ENCODE measurements around the gene CCDC197. TPM values are rescaled to one million over a fixed set of nuclear protein-coding genes. Genes with fewer than 3 reads are reported as not detected.
A peak's percentile ranks its signal among the peaks of the same experiment; 100 is the strongest.

The CCDC197 gene
- total RNA-seq, 1 donor from 2014 or later, result not detected

DNA sequence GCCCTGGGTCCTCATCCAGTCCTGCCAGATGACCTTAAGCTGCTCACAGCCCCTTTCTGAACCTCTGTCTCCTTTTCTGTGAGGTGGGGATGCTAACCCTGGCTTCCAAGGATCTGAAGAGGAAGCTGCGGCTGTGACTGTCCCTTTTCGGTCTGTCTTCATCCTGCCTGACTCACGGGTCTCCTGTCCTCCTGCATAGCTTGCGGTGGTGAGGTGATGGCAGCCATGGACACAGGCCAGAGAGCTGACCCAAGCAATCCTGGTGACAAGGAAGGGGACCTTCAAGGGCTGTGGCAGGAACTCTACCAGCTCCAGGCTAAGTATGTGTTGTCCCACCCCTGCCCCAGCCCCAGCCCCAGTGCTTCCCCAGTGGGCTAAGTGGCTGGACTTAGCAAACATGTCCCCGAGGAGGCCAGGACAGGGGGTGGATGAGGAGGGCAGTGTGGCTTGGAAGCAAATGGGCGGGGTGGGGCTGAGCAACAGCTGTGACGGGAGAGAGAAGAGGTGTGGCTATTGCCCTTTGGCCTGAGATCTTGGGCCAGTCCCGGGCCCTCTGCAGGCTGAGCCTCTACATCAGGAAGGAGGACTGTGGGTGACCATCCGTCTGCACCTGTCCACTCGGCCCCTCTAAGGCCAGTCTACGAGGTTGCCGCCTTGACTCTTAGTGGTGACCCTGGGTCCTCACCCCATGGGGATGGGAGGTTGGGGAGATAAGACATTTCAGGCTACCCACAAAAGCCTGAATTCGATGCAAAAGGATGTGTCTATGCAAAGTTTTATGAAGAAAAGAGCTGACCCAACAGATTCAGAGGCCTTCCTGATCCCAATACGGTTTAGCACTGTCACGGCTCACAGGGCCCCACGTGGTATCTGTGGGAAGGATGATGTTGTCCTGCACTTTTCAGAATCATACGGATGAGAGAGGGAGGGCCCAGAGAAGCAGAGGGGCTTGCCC lies 1.1 kb downstream of the CCDC197 start:
- FAIRE-seq (no peak), DNase-seq (ENCODE audit: low spot score in 2 of 2) (no peak)

DNA sequence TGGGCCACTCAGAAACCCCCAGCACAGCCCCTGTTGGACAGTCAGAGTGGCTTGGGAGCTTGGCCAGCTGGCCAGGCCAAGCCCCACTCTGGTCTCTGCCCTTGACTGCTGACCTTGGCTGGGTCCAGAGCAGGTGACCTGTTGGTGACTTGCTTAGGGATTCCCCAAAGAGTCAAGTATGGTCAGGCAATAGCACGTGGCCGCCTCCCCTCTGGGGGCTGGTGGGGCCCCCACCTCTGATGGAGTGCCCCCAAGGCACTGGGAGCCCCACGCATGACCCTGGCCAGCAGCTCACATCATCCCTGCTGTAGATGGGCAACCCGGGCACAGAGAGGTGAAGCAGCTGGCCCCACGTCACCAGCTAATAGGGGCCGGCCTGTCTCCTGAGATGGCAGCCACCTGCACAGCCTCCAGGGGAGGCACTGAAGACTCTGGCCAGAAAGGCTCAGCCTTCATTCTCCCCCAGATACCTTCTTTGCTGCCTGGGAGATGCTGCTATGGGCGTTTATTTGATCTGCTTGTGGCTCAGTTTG lies 1.8 kb downstream of the CCDC197 start:
- FAIRE-seq (no peak), DNase-seq (ENCODE audit: low spot score in 2 of 2) (no peak)

DNA sequence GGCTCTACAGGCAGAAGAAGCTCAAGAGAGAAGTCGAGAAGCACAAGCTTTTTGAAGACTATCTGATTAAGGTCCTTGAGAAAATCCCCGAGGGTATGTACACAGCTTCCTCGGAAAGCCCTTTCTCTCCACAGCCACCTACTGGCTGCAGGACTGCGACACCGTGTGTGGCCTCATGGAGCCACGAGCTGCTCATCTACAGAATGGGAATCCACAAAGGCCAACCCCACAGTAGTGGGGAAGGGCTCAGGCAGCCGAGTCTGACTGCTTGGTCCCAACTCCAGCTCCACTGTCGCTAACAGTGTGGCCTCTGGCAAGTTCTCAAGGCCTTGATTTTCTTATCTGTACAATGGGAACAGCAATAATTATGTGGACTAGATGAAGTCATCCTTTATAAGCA lies 2.5 kb downstream of the CCDC197 start:
- no peak for FAIRE-seq
- DNase-seq (ENCODE audit: low spot score in 2 of 2), result no peak

DNA sequence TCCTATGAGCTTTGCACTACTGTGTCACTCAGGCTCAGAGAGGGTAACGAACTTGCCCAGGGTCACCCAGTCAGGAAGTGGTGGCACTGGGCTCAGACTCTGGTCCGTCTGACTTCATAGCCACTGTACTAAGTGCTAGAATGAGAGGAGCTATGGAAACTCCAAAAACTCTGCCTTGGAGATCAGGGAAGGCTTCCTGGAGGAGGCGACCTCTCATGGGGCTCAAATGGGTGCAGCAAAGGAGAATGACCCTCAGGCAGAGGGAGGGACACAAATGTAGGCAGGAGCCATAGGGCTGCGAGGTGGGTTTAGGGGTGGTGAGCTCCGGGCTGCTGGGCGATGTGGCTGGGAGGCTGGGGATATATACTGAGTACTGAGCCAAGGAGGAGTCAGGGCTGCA lies 3.2 kb downstream of the CCDC197 start:
- FAIRE-seq (no peak), DNase-seq (ENCODE audit: low spot score in 2 of 2) (no peak)

DNA sequence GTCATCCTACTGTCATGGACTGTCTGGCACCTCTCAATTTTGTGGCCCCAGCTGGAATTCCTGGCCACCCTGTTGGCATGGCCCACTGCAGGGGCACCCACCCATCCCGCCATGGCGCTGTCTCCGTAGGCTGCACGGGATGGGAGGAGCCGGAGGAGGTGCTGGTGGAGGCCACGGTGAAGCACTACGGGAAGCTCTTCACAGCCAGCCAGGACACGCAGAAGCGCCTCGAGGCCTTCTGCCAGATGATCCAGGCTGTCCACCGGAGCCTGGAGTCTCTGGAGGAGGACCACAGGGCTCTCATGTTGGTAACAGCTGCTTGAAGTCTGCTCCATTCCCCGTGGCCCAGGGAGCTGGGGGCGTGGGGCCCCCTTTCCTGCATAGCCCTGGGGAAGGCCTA lies 3.9 kb downstream of the CCDC197 start:
- no peak for FAIRE-seq

DNA sequence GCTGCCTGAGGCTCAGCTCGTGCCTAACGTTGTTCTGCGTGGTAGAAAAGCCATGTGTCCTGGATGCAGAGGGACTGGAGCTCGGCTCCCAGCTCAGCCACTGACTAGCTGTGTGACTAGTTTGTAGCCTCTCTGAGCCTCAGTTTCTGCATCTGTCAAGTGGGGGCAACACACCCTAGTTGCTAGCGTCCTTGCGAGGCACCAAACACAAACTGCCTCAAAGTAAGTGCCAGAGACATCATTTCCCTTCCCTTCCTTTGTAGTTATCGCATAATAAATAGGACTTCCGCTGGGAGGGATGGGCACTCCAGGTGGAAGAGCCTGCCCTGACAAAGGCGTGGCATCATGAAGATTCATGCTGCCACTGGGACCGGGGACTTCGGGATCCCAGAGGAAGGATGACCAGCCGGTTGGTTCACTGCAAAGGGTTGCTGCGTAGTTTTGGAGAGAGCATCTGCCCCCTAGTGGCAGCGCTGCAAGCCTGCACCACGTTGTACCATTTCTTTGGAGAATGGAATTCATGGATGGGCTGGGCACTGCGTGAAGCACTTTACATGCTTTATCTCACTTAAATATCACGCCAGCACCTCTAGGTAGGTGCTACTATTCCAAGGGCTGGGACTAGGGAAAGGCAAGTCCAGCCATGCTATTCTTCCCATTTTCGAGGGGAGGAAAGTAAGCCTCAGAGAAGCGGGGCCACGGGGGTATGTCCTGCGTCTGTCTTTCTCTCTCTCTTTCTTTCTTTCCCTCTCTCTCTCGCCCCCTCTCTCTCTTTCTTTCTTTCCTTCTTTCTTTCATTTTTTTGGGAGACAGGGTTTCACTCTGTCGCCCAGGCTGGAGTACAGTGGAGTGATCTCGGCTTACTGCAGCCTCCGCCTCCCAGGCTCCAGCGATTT lies 4.6 kb downstream of the CCDC197 start:
- no peak for FAIRE-seq
- DNase-seq (ENCODE audit: low spot score in 2 of 2), result peak; percentile 67 to 84

More for the DNA sequence above, 3.9 kb downstream of the CCDC197 start:
- DNase-seq (ENCODE audit: low spot score in 2 of 2), result no peak

DNA sequence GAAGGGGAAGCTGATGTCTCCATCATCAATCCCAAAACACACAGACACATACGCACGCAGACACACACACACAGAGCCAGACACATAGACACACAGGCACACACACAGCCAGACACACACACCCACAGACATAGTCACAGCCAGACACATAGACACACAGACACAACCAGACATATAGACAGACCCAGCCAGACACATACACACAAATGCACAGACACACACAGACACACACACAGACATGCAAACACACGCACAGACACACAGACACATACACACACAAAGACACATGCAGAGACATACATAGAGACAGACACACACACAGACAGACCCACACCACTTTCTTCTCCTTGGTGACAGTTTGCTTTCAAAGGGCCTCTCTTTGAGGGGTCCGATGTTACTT lies 6.3 kb downstream of the CCDC197 start:
- no peak for DNase-seq (ENCODE audit: low spot score in 2 of 2)
- FAIRE-seq, result no peak

DNA sequence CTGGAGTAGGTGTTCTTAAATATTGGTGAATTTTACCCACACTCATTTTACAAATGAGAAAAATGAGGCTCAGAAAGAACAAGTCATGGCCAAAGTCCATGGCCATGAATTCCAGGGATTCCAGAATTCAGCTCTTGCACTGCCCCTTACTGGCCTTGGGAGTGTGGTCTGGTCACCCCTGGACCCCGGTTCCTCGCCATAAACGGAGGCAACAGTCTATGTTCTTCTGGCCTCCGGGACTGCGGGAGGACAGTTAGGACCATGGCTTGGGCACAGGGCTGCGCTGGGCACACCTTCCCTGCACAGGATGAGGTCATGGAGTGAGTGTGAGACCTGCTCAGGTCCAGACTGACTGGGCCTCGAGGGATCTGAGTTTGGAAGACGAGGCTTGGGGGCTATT lies 6.9 kb downstream of the CCDC197 start:
- FAIRE-seq, result no peak

DNA sequence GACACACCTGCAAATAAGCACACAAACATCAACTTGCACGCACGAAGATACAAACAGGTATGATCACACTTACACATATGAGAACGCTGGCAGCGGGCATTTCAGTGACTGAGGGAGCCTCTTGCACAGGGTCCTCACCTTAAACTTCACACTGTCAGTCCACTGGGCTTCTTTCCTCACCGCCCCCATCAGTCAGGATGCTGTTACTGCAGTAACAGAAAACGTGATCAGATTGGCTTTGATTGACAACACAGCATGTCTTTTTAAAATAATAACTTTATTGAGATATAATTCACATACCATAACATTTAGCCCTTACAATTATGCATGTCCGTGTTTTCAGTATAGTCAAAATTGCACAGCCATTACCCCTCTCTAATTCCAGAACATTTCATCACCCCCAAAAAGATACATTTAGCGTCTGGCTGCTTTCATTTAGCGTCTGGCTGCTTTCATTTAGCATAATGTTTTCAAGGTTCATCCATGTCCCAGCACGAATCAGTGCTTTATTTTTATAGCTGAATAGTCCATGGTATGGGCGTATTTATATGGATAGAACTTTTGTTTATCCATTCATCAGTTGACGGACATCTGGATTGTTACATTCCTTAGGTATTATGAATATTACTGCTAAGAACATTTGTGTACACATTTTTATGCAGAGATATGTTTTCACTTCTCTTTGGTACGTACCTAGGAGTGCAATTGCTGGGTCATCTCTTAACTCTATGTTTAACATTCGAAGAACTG lies 8.4 kb downstream of the CCDC197 start:
- FAIRE-seq (no peak), DNase-seq (ENCODE audit: low spot score in 2 of 2) (no peak)

More for the DNA sequence above, 6.9 kb downstream of the CCDC197 start:
- no peak for DNase-seq (ENCODE audit: low spot score in 2 of 2)

DNA sequence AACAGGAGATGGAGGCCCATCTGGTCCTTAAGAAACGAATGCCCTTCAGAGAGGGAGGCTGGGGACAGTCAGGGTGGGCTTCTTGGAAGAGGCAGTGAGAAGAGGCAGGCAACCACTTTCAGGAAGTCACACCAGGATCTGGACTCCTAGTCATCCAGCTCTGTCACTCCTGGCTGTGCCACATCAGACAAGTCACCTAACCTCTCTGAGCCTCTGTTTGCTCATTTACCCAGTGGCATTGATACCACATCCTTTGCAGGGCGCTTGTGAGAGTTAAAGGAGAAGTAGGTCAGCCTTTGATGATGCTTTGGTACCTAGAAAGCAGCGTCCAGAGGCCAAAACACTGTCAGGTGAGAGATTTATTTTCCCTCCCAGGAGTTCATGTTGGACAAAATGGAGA lies 11.1 kb downstream of the CCDC197 start:
- FAIRE-seq (no peak), DNase-seq (ENCODE audit: low spot score in 2 of 2) (no peak)

DNA sequence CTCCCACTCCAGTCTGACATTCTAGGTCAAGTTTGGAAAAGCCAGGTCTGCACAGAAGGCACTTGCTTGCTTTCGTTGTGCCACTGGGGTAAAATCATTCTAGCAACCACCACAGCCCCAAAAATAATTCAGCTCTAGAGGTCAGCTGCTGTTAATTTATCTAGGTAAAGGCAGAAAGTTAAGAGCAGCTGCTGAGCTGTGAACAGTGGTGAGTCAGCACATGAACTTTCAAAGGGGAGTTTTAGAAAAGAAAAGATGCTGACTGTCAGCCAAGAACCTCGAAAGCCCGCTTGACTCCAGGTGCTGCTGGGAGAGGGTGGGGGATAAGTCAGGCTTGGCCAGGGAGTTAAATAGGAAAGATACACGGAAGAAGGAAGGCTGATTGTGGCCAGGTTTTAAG lies 12.7 kb downstream of the CCDC197 start:
- no peak for DNase-seq (ENCODE audit: low spot score in 2 of 2)
- FAIRE-seq, result no peak

DNA sequence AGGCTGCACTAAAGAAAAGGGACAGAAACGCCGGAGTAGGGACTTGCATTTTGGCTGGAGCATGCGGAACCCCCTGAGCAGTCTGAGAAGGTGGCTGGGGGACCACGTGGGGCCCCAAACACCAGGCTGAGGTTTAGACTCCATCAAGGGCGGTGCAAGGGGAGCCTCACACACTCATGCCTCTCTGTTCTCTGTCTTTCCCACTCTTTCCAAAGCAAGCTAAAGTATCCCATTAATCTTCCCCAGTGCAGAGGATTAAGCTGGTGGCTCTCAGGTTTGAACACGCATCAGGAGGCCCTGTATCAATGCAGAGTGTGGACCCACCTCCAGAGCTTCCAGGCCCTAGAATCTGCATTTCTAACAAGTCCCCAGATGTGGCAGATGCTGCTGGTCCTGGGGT lies 13.5 kb downstream of the CCDC197 start:
- FAIRE-seq (no peak), DNase-seq (ENCODE audit: low spot score in 2 of 2) (no peak)

DNA sequence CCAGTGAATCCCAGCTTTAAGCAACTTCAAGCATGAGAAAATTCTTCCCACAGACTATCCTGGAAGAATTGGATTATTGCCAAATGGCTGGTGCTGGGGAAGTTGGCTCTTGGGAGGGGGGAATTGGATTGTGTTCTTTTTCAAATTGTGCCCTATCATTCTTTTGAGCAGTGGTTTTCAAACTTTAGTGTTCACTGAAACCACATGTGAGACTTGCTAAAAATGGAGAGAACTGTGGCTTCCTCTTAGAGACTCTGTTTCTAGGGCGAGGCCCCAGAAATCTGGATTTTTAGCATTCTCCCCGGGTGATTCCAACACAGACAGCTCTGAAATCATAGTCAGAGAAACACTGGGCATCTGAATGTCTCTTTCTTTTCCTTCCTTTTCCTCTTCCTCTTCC lies 14.7 kb downstream of the CCDC197 start:
- DNase-seq (ENCODE audit: low spot score in 2 of 2) (no peak), FAIRE-seq (no peak)

DNA sequence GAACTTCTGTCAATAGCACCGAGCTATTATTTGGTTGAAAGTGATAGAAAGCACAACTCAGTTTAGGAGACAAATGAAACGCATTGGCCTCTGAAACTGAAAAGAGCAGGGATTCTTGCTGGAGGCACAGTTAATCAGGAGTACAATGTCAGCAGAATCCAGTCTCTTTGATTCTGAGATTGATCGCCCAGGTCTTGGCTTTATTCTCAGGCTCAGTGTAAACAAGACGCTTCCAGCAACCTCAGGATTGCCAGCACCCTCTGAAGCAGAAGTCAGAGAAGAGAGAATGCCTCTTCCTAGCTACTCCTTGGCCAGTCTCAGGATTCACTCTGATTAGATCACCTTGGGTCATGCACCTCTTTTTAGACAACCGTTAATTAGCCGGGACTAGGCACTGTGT lies 17.3 kb downstream of the CCDC197 start:
- FAIRE-seq (no peak), DNase-seq (ENCODE audit: low spot score in 2 of 2) (no peak)

DNA sequence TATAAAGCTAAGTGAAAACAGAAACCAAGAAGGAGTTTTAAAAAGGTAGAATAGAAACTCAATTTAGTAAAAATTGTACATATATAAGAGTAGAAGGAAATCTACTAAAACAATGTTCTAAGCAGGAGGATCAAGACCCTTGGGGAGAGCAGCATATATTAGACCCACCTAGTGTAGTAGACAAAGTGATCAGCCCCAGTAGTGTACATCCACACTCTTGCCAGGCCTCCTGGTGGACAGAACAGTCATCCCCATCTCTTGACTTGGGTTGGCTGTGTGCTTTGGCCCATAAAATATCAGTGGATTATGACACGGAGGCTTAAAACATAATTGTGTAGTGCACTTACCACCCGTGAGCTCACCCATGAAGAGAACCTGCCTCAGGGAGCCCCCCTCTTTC lies 18.1 kb downstream of the CCDC197 start:
- FAIRE-seq, result no peak
- no peak for DNase-seq (ENCODE audit: low spot score in 2 of 2)

DNA sequence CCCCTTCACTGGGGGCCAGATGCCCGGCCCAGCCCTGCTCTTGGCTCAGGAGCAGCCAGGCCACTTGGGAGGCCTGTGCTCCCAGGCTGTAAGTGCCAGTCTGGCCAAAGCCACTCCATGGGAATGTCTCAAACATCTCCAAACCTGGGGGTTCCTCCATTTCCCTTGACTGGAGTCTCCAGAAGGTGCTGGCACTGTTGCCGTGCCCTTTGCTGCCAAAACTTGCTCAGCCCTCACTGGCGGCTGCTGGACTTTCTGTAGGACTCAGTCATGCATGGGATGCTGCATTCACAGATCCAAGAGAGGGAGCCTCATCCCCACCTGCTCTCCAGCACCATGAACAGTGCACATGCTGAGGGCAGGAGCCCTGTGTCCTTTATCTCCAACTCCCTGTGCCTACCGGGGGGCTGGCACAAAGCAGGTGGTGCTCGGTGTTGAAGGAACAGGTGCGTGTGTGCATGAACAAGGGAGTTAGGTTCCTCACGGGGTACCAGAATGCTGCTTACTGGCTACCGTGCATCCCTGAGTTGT lies 19.4 kb downstream of the CCDC197 start:
- no peak for FAIRE-seq
- DNase-seq (ENCODE audit: low spot score in 2 of 2), result no peak

DNA sequence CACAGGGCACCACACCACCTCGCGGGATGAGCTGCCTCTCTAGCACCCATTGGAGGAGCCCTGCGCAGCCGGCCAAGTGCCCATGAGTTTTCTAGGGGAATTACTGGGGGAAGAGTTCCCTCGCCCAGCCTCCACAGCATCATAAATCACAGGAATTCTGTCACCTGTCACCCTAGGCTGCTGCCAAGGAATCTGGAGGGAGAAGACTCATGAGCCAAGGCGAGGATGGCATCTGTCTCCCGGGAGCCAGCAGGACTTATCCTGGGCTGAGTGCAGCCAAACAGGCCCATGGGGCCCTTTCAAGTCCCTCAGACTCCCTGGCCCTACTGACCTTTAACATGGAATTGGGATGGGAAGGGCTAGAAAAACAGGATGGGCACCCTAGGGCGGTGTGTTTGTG lies 21.2 kb downstream of the CCDC197 start:
- FAIRE-seq (no peak), DNase-seq (ENCODE audit: low spot score in 2 of 2) (no peak)

DNA sequence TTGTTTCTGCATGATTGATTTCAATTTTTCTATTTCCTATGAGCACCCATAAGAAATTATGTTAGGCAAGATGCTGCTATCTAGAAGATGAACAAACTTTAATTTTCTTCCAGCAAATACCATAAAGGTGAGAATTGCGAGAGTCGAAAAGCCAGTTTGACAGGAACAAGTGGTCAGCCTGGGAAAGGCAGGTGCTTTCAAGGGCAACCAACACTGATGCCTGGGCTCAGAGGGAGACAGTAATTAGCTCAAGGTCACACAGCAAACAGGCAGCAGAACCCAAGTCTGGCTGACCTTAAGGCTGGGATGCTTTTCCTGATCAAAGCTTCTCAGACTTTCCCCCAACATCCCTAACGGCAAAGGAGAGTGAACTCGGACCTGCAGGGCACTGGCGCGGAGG lies 22.2 kb downstream of the CCDC197 start:
- DNase-seq (ENCODE audit: low spot score in 2 of 2) (no peak), FAIRE-seq (no peak)

DNA sequence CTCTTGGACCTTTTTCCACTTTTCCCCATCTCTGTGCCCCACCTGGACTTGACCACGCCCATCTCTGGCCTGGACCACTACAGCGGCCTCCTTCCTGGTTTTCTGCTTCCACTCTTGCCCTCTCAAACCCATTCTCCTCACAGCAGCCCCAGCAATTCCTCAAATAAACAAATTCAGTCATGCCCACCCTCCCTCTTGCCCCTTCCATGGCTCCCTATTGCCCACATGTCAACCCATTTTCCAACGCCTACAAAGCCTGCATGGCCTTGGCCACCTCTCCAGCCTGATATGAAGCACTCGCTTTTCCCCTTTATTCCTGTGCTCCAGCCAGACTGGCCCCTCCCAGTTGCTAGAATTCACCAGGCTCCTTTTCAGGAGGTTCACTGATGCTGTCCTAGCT lies 23.2 kb downstream of the CCDC197 start:
- no peak for DNase-seq (ENCODE audit: low spot score in 2 of 2)
- FAIRE-seq, result no peak

DNA sequence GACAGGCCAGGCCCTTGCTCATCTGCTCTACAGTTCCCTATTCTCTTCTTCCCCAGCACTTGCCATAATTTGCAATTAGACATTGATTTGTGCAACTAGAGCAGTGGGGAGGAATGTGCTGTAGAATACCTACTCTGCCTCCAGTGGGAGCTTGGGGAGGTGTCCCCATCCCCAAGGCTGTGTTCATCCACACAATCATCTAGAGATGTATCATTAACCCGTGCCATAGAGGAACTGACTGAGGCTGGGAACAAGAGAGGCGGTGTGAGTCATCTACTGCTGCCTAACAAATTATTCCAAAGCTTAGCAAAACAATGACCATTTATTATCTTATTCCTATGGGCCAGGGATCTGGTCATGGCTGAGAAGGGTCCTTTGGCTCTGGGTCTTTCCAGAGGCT lies 23.9 kb downstream of the CCDC197 start:
- DNase-seq (ENCODE audit: low spot score in 2 of 2), result no peak
- FAIRE-seq, result no peak
